Vagina (tissue), 2 donors: ENCODE data around the gene NUDT14.

ENCODE experiments used
- CTCF ChIP-seq, 3 experiments: fragments of 450-650 bp in 2 of 3; fragments of 200-600 bp in 1 of 3; sonication (generic) in 1 of 3; IDR thresholded peaks; one replicate each; pipeline ENCODE4 v1.5.1; 2017 to 2019; ENCODE audit warnings: antibody characterized with exemption in 3 of 3, mild to moderate bottlenecking in 2 of 3, moderate library complexity in 2 of 3
- POLR2A ChIP-seq, 2 donors: fragments of 450-650 bp; IDR thresholded peaks; one replicate each; pipeline ENCODE4 v1.6.1; 2017; ENCODE audit warnings: antibody characterized with exemption in 2 of 2, mild to moderate bottlenecking in 2 of 2, moderate library complexity in 2 of 2
- POLR2AphosphoS5 ChIP-seq, 2 donors: sonication (generic); formaldehyde crosslinking; IDR thresholded peaks; one replicate each; pipeline ENCODE4 v1.9.0; 2017; ENCODE audit warnings: antibody characterized with exemption in 2 of 2, mild to moderate bottlenecking in 2 of 2, low read depth in 1 of 2; ENCODE audit not compliant: insufficient read depth in 1 of 2

DNA sequence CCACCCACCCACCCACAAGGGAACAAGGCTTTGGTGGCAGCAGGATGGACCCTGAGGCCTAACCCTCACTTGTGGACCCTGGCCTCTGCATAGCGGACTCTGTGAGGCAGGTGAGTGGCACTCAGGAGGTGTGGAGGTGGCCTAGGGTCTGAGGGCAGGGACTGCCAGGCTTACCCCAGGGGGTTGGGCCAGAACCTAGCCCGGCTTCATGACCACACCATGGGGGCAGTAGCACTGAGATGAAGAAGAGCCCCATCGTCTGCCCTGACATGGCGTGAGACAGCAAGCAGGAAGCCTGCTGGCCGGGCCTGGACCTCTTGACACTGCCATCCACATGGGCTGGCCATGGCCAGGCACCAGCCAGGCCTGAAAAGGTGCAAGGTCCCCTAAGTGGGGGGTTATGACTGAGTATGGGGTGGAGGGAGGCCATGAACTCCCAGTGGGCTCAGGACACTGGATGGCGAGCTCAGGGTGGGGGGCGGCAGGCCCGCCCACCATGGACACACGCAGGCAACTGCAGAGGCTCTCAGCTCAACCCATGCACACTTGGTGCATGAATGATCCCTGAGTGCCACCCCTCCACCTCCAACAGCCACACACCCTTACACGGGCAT lies 41.8 kb downstream of the NUDT14 start:
- TF ChIP-seq POLR2AphosphoS5 (IDR thresholded peaks at IDR 0.05; ENCODE audit: insufficient read depth in 1 of 2, low read depth in 1 of 2) (no peak), CTCF (IDR thresholded peaks at IDR 0.05) (no peak), POLR2A (IDR thresholded peaks at IDR 0.05) (no peak)
